HepG2 (cell line): ENCODE data around the gene SNX24. TPM values are rescaled to one million over a fixed set of nuclear protein-coding genes. Genes with fewer than 3 reads are reported as not detected.
A peak's percentile ranks its signal among the peaks of the same experiment; 100 is the strongest.

Experiments used
- BCL6 ChIP-seq: IDR thresholded peaks from 2 replicates; pipeline ENCODE4 v1.6.1; 2016; ENCODE audit warnings: missing genetic modification reagents, missing compliant biosample characterization
- MBD4 ChIP-seq: IDR thresholded peaks from 2 replicates; pipeline ENCODE4 v1.6.1; 2012; ENCODE audit warnings: low read length, inconsistent platforms, borderline replicate concordance
- RERE ChIP-seq: IDR thresholded peaks from 2 replicates; pipeline ENCODE4 v1.6.1; 2016; ENCODE audit warnings: low read depth, missing genetic modification reagents, missing compliant biosample characterization
- RFX5 ChIP-seq: IDR thresholded peaks from 2 replicates; pipeline ENCODE4 v1.6.1; 2011; ENCODE audit warnings: low read depth, low read length, improper control_type of control experiment
- ZKSCAN1 ChIP-seq: fragments of 150-350 bp; IDR thresholded peaks from 2 replicates; pipeline ENCODE4 v1.6.1; 2014; ENCODE audit warnings: low read length
- ZNF460 ChIP-seq: sonication (generic); formaldehyde crosslinking; IDR thresholded peaks from 2 replicates; pipeline ENCODE4 v1.5.1; 2020; ENCODE audit warnings: missing genetic modification reagents, mild to moderate bottlenecking, borderline replicate concordance
- ZNF609 ChIP-seq: sonication (generic); formaldehyde crosslinking; IDR thresholded peaks from 2 replicates; pipeline ENCODE4 v1.4.0; 2020; ENCODE audit warnings: mild to moderate bottlenecking, missing genetic modification reagents, borderline replicate concordance
- ZNF7 ChIP-seq: IDR thresholded peaks from 2 replicates; pipeline ENCODE4 v1.6.1; 2016; ENCODE audit warnings: missing biosample characterization, missing genetic modification reagents
- ZNF891 ChIP-seq: sonication (generic); formaldehyde crosslinking; IDR thresholded peaks from 2 replicates; pipeline ENCODE4 v1.5.0; 2020; ENCODE audit warnings: mild to moderate bottlenecking, missing genetic modification reagents
- polyA plus RNA-seq, 8 experiments: library from polyadenylated mRNA; depleted of rRNA in 3 of 8; stranded (reverse) in 7 of 8; unstranded in 1 of 8; fragments of >200 nt; fragmentation: Illumina TruSeq in 4 of 8; extraction: Trizol in 4 of 8; gene quantifications; 2 replicates each; pipeline versions ENCODE4 v1.2.1 to v1.2.3, GENCODE V29; 2011 to 2016; ENCODE audit warnings: low read depth in 4 of 8, missing spikeins in 1 of 8, mixed read lengths in 1 of 8; ENCODE audit not compliant: insufficient read depth in 1 of 8
- total RNA-seq, 5 experiments: library from RNA; depleted of rRNA; stranded (reverse); fragments of >200 nt; fragmentation: Illumina TruSeq; extraction: Trizol; gene quantifications; 2 replicates each; pipeline ENCODE4 v1.2.3, GENCODE V29; 2016; ENCODE audit warnings: low read depth in 1 of 5
- TF ChIP-seq, protein P1 (sequence below): IDR thresholded peaks from 2 replicates; pipeline ENCODE4 v1.4.0; 2020; ENCODE audit warnings: mild to moderate bottlenecking, missing genetic modification reagents

Gene SNX24
- total and polyA plus RNA-seq, 2 of the 13 experiments (the other 11 are each of a cell fraction or from before 2014, with no cell fraction given): 7.2 to 23.7 TPM

DNA sequence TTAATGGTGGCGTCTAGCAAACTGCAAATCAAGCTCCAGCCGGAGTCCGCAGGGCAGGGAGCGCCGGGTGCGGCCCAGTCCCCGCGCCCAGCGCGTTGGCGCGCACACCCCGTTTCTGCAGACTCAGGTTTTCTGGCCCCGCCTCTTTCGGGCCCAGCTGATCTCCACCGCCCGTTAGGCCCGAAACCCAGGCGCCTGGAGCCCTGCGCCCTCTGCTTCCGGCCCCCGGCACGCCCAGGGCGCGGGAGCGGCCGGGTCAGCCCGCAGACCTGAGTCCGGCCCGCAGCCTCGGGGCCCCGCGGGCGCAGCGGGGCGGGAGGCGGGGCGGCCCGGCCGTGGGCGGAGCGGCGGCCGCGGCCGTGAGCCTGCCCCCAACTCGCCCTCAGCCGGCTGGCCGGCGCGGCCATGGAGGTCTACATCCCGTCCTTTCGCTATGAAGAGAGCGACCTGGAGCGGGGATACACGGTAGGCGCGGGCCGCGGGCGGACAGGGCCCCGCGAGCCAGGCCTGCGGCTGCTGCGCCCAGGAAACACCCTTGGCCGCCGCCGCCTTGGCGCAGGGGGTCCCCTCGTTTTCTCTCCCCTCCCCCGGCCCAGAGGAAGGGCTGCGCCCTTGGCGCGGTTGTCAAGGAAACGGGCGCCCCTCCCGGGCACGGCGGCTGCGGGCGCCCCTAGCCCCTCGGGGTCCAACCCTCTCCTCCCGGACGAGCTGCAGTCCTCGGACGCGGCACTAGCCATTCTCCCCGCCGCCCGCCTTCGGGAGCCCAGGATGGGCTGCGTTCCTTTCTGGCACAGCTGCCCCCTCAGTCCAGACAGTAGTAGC lies at the start of gene SNX24 (continued):
- TF ChIP-seq, protein P1, sequence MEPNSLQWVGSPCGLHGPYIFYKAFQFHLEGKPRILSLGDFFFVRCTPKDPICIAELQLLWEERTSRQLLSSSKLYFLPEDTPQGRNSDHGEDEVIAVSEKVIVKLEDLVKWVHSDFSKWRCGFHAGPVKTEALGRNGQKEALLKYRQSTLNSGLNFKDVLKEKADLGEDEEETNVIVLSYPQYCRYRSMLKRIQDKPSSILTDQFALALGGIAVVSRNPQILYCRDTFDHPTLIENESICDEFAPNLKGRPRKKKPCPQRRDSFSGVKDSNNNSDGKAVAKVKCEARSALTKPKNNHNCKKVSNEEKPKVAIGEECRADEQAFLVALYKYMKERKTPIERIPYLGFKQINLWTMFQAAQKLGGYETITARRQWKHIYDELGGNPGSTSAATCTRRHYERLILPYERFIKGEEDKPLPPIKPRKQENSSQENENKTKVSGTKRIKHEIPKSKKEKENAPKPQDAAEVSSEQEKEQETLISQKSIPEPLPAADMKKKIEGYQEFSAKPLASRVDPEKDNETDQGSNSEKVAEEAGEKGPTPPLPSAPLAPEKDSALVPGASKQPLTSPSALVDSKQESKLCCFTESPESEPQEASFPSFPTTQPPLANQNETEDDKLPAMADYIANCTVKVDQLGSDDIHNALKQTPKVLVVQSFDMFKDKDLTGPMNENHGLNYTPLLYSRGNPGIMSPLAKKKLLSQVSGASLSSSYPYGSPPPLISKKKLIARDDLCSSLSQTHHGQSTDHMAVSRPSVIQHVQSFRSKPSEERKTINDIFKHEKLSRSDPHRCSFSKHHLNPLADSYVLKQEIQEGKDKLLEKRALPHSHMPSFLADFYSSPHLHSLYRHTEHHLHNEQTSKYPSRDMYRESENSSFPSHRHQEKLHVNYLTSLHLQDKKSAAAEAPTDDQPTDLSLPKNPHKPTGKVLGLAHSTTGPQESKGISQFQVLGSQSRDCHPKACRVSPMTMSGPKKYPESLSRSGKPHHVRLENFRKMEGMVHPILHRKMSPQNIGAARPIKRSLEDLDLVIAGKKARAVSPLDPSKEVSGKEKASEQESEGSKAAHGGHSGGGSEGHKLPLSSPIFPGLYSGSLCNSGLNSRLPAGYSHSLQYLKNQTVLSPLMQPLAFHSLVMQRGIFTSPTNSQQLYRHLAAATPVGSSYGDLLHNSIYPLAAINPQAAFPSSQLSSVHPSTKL (CRISPR knock-in tag): peak; percentile 46
- peak; percentile 74; the same call in 1 of the 2 replicates for TF ChIP-seq ZNF891 (CRISPR knock-in tag)
- peak; percentile 46; the same call in 1 of the 2 replicates for TF ChIP-seq BCL6
- TF ChIP-seq ZKSCAN1: no peak
- TF ChIP-seq ZNF609 (CRISPR knock-in tag): peak; percentile 47; the same call in 1 of the 2 replicates
- no peak for TF ChIP-seq ZNF460 (CRISPR knock-in tag)
- TF ChIP-seq RFX5: peak; percentile 24; the same call in 1 of the 2 replicates
- no peak for TF ChIP-seq MBD4
- TF ChIP-seq RERE: no peak
- TF ChIP-seq ZNF7 (CRISPR knock-in tag): no peak
